DMS53 (cell line): ENCODE measurements around the gene DUOX1.

ENCODE experiments used
- DNase-seq: peaks from one replicate; lab custom pipeline; 2025; lab: John Stamatoyannopoulos, UW

Gene DUOX1

DNA sequence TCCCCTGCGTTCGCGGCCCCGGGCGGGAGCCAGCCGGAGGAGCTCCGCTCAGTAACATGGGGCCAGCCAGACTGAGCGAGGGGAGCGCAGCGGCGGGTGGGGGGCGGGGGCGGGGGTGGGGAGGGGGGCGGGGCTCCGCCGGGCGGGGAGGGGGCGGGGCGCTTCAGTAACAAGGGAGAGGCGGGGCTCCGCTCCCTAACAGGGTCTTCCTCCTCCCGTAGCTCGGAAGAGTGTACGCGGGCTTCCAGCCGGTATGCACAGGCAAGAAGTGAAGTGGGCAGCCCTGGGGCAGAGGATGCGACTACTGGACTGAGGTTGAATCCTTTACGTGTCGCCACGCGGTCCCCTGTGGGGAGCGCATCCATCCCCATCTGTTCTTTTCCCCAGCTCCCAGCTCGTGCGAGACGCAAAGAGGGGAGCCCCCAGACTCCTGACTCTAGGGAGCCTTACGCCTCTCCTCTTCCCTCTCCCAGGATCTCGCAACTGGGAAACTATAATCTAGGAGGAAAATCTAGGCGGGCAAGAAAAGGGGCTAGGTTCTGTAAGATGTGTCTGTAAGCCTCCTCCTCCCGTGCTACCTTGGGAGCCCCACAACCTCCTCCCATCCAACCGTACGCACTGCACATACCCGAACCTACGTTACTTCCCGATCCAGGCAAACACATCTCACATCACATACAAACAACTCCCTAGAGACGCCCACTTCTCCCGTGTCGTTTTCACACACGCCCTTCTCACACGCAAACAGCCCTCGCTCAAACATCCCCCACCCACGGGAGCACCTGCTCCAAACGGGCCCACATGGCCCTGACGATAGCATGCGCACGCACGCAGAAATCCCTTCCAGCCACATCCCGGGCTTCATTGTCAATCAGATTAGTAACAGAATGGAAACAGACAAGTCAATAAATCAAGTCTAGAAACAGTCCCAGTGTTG is 58.4 kb downstream of the DUOX1 start, which contains the start of gene SHF:
Gene SHF (minus strand): TSS at position 73 of the 937 bp plus-strand sequence. CDS start 15 bp downstream, at position 58.
- peak; percentile 78 for DNase-seq

- DNase-seq: no peak
Measured at GRCh38 chr15:45197512-45197911, 67.7 kb downstream of the DUOX1 start.

GRCh38 chr15:45198337-45199135 is 68.7 kb downstream of the DUOX1 start:
- DNase-seq: peak; percentile 95

DNA sequence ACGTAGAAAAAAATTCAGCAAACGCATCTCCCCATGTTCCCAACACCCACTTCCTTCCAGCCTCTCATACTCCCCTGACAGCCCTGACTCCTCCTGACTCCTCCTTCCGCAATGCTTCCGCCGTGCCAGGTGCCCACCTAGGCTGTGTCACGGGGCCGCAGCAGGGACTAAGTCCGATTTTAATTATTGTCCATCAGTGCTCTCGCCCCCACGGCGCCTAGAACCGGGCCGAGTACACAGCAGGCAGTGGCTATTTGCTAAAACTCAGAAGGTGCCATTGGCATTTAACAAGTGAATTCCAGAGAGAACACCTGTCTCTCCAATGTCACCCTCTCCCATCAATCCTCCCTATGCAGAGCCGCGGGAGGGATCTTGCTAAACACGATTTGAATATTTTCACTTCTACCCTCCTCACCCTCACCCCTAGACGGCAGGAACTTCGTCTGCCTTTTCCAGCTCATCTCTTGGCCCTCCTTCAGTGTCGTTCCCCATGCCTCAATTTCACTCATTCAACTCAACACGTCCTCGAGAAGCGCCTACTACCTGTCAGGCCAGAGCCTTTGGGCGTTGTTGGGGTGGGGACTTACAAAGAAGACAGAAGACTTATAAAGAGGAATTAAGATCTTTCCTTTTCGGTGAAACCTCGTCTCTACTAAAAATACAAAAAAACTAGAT is 69.5 kb downstream of the DUOX1 start:
- peak; percentile 77 for DNase-seq

DNA sequence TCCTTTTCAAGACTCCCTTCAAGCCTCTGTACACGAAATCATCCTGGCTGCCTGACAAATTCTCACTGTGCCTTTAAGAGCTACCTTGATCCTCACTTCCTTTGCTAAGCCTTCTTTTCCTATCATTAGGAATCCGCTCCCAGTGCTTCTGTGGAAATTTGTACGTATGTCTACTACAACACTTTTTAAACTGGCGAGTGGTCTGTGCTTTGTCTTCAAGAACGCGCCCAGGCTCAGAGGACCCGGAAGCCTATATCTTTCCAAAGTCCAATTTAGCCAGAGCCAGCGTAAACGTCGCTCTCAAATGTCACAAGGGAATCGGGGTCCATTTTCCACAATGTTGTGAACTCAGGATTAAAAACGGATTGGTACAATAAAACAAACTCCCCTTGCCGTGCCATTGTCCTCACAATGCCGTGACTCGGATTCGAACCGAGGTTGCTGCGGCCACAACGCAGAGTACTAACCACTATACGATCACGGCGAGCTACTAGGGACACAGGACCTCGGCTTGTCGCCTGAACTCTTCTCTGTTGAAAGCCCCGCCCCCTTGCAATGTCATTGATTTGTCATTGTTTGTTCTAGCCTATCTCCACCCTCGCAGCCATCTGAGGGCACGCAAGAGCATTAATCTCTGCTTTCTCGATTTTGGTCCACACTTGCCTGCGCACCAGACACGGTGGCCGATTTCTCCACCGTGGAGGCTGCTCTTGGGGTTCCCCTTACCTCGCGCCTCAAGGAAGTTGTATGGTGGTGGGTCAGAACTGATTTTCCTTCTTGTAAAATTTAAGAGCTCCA is 70.4 kb downstream of the DUOX1 start:
- DNase-seq: peak; percentile 95

DNA sequence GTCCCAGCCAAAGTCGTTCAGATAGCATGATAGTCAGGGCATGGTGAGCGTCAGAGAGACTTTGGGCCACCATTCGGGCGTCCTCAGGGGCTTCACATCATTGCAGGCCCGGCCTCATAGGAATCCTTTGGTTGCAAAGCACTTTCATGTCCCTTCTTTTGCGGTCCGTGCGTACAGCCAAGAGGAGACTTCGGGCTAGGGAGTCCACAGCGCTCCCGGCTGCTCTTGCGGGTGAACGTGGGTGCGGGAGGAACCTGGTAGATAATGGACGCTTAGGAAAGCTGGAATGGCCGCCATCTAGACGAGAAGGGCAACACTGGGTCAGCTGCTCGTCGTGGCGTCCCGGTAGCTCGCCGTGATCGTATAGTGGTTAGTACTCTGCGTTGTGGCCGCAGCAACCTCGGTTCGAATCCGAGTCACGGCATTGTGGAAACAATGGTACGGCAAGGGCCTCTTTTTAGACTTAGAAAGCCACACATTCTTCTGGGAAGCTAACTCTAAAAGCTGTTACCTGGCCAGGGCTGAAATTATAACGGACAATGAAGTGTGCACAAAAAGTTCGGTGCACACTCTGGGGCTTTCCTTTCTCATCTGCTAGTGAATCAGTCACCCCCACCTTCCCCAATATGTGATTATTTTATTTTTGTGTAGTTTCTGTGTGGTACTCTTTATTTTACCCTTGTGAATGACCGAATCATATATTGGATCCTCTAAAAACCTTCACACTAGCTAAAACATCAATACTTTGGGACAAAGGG is 71.2 kb downstream of the DUOX1 start:
- DNase-seq: peak; percentile 85

DNA sequence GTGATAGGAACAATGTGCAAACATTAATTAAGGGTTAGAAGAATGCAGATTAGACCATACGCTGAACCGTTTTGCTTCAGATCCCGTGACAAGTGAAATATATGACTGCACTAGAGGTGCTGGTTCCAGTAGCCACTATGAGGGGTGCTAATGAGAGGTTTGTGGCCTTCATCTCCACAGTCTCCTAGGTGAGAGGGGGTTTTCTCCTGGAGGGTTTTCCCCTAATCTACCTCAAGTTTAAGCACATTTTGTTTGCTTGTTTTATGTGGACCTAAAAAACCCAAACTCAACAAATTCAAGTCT is 71.7 kb downstream of the DUOX1 start:
- DNase-seq: peak; percentile 29

DNA sequence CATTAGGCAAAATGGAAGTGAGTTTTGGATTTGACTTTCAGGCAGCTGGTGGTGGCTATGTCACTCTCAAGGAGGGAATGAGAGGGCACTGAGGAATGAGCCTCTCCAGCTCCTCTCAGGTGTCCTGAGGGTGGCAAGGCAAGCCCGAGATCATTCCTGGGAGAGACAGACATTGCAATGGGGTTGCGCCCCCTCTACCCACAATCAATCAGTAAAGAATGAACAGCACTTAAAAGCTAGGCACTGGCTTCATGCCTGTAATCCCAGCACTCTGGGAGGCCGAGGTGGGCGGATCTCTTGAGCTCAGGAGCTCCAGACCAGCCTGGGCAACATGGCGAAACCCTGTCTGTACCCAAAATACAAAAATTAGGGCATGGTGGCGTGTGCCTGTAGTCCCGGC is 72.1 kb downstream of the DUOX1 start:
- DNase-seq: peak; percentile 29

DNA sequence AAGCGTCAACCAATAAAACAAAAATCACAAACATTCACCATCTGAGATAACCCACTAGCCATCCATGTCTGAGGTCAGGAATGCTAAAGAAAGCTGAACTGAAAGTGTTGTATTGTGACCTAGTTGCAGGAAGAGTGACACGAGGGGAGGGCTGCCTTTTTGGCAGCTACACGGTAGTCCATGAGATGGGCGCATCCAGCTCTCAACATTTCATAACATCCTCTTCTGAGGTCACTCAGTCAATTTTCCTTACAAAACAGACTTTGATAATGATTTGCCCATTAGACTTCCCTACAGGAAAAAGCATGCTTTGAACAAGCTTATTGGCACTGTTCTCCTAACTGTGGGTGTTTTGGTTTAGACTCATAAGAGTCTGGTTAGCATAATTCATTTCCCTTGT is 73.4 kb downstream of the DUOX1 start:
- DNase-seq: no peak

DNA sequence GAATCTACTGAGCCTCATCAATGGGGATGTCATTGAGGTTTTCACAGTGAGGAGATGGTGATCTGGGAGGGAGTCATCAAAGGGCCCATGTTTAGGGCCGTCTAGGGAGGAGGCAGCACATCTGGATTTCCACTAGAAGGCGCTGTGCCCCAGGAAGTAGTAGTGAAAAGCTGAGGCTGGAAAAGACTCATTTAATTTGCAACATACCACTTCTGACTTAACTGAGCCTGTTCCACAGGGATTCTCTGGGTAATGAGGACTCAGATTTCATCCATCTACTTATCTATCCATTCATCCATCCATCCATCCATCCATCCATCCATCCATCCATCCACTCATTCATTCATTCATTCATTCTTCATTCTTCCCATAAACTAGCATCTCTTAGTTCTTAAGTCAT is 75.4 kb downstream of the DUOX1 start:
- DNase-seq: peak; percentile 81

DNA sequence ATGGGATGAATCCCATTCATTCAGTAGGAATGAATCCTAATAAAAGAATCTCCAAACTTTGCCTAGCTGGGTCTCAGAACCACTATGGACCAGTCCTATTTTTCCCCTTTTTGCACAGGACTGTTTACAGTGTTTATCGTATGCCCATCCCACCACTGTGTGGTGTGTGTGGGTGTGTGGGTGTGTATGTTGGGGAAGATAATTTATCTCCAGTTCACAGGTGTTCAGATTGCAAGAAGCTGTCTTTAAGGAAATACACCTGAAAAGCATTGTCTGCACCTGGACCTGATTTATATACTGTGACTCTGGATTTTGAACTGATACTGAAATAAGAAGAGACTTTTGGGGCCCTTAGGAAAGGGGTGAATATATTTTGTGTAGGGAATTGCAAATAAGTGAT is 82.7 kb downstream of the DUOX1 start:
- no peak for DNase-seq
